H1 (cell line): ENCODE measurements around the gene PPIG. TPM values are rescaled to one million over a fixed set of nuclear protein-coding genes. Genes with fewer than 3 reads are reported as not detected.

Experiments
- CTCF ChIA-PET: fragments of 300-600 bp; sonication (Branson Sonifier 250); formaldehyde crosslinking; loops from one replicate; lab custom pipeline; 2021; ENCODE audit not compliant: partially characterized antibody; lab: Charles Lee
- POLR2A ChIA-PET: fragments of 300-600 bp; sonication (Branson Sonifier 250); formaldehyde crosslinking; loops from one replicate; lab custom pipeline; 2021; ENCODE audit warnings: inconsistent platforms; ENCODE audit not compliant: partially characterized antibody; lab: Charles Lee
- DNase-seq, 2 experiments: peaks; one replicate each; pipeline versions ENCODE4 v3.0.0 to v3.0.0-alpha.2; 2010 to 2022; ENCODE audit warnings: low spot score in 2 of 2, low read depth in 1 of 2, mixed read lengths in 1 of 2
- FAIRE-seq: peaks from 2 replicates; lab custom pipeline; 2011; peaks lifted over from hg19 to GRCh38; lab: Jason Lieb, UNC
- H2AFZ ChIP-seq: 2 replicates; pipeline ENCODE4 v1.8.1; 2012; ENCODE audit warnings: low read length, inconsistent platforms
- H2AK5ac ChIP-seq: 2 replicates; pipeline ENCODE4 v1.6.1; 2013; ENCODE audit warnings: low read depth, low read length
- H2BK120ac ChIP-seq: replicated peaks from 2 replicates; pipeline ENCODE3; 2013; ENCODE audit warnings: low read depth, low read length, inconsistent platforms
- H2BK12ac ChIP-seq: 2 replicates; pipeline ENCODE4 v1.6.1; 2013; ENCODE audit warnings: low read depth, low read length
- H2BK15ac ChIP-seq: 2 replicates; pipeline ENCODE4 v1.6.1; 2013; ENCODE audit warnings: low read length
- H2BK20ac ChIP-seq: 2 replicates; pipeline ENCODE4 v1.6.1; 2013; ENCODE audit warnings: low read length
- H2BK5ac ChIP-seq: 2 replicates; pipeline ENCODE4 v1.6.1; 2013; ENCODE audit warnings: low read depth, low read length
- H3K14ac ChIP-seq: 2 replicates; pipeline ENCODE4 v1.6.1; 2013; ENCODE audit warnings: inconsistent platforms; ENCODE audit not compliant: insufficient read length
- H3K18ac ChIP-seq: 2 replicates; pipeline ENCODE4 v1.6.1; 2013; ENCODE audit warnings: low read length; ENCODE audit errors: extremely low read depth
- H3K23ac ChIP-seq: 2 replicates; pipeline ENCODE4 v1.6.1; 2013; ENCODE audit warnings: inconsistent platforms; ENCODE audit not compliant: insufficient read length
- H3K23me2 ChIP-seq: 2 replicates; pipeline ENCODE4 v1.6.1; 2013; ENCODE audit warnings: low read depth, low read length
- H3K27ac ChIP-seq: 2 replicates; pipeline ENCODE4 v1.6.1; 2011; ENCODE audit warnings: low read depth, low read length, inconsistent platforms
- H3K27me3 ChIP-seq, 4 experiments: replicated peaks in 1 of 4; 1 replicate in 1 of 4; 2 replicates in 3 of 4; pipeline versions ENCODE4 v1.6.1 to v1.8.1; 2011 to 2013; ENCODE audit warnings: low read length in 3 of 4, mild to moderate bottlenecking in 3 of 4, inconsistent platforms in 2 of 4, mixed read lengths in 2 of 4, moderate library complexity in 1 of 4; ENCODE audit not compliant: control insufficient read depth in 3 of 4, insufficient read depth in 3 of 4; ENCODE audit errors: extremely low read depth in 1 of 4
- H3K36me3 ChIP-seq, 4 experiments: 2 replicates each; pipeline versions ENCODE4 v1.6.1 to v1.8.1; 2011 to 2013; ENCODE audit warnings: mild to moderate bottlenecking in 4 of 4, low read length in 3 of 4, moderate library complexity in 2 of 4, control low read depth in 1 of 4, inconsistent platforms in 1 of 4; ENCODE audit not compliant: insufficient read depth in 4 of 4, control insufficient read depth in 2 of 4
- H3K4ac ChIP-seq: replicated peaks from 2 replicates; pipeline ENCODE3; 2013; ENCODE audit warnings: low read length, low read depth, mixed read lengths, inconsistent platforms; ENCODE audit not compliant: insufficient read length
- H3K4me1 ChIP-seq, 4 experiments: replicated peaks in 1 of 4; 1 replicate in 1 of 4; 2 replicates in 3 of 4; pipeline versions ENCODE4 v1.6.1 to v1.8.1; 2011 to 2013; ENCODE audit warnings: low read length in 3 of 4, inconsistent platforms in 2 of 4, mixed read lengths in 1 of 4; ENCODE audit not compliant: insufficient read depth in 4 of 4, control insufficient read depth in 3 of 4
- H3K4me2 ChIP-seq, 2 experiments: 2 replicates each; pipeline versions ENCODE4 v1.6.1 to v1.8.1; 2011 to 2013; ENCODE audit warnings: low read depth in 2 of 2, low read length in 2 of 2, control low read depth in 1 of 2, inconsistent platforms in 1 of 2, mild to moderate bottlenecking in 1 of 2; ENCODE audit not compliant: insufficient read depth in 1 of 2
- H3K4me3 ChIP-seq, 4 experiments: fragments of 200-600, 300-600 bp in 1 of 4; sonication (generic), shearing (Covaris generic), sonication (Bioruptor Twin) in 1 of 4; 2 replicates each; pipeline versions ENCODE4 v1.5.1 to v1.8.1; 2011 to 2016; ENCODE audit warnings: low read length in 4 of 4, low read depth in 3 of 4, control low read depth in 2 of 4, inconsistent platforms in 2 of 4, mild to moderate bottlenecking in 2 of 4, mixed read lengths in 1 of 4, moderate library complexity in 1 of 4; ENCODE audit not compliant: insufficient read depth in 2 of 4; ENCODE audit errors: extremely low read depth in 1 of 4
- H3K56ac ChIP-seq: replicated peaks from 2 replicates; pipeline ENCODE3; 2013; ENCODE audit warnings: low read depth, mild to moderate bottlenecking, mixed read lengths, low read length, inconsistent platforms; ENCODE audit not compliant: insufficient read length
- H3K79me1 ChIP-seq: 2 replicates; pipeline ENCODE4 v1.6.1; 2013; ENCODE audit warnings: low read depth, low read length, control low read depth
- H3K79me2 ChIP-seq, 2 experiments: 2 replicates each; pipeline versions ENCODE4 v1.6.1 to v1.8.1; 2012 to 2013; ENCODE audit warnings: low read length in 2 of 2, mild to moderate bottlenecking in 2 of 2, inconsistent platforms in 1 of 2; ENCODE audit not compliant: insufficient read depth in 2 of 2, control insufficient read depth in 1 of 2
- H3K9ac ChIP-seq, 4 experiments: replicated peaks in 1 of 4; 1 replicate in 1 of 4; 2 replicates in 3 of 4; pipeline versions ENCODE4 v1.6.1 to v1.8.1; 2011 to 2013; ENCODE audit warnings: low read depth in 3 of 4, low read length in 3 of 4, control low read depth in 2 of 4, mild to moderate bottlenecking in 2 of 4, moderate library complexity in 2 of 4, inconsistent platforms in 1 of 4; ENCODE audit errors: extremely low read depth in 1 of 4
- H3K9me3 ChIP-seq, 2 experiments: 2 replicates each; pipeline versions ENCODE4 v1.6.1 to v1.8.1; 2012 to 2013; ENCODE audit warnings: mild to moderate bottlenecking in 2 of 2, moderate library complexity in 2 of 2, control low read depth in 1 of 2, inconsistent platforms in 1 of 2, low read depth in 1 of 2, low read length in 1 of 2, mixed read lengths in 1 of 2; ENCODE audit not compliant: insufficient read depth in 2 of 2
- H4K20me1 ChIP-seq, 2 experiments: replicated peaks in 1 of 2; 2 replicates each; pipeline versions ENCODE3 to v1.8.1; 2011 to 2013; ENCODE audit warnings: inconsistent platforms in 2 of 2, low read length in 2 of 2, mild to moderate bottlenecking in 1 of 2; ENCODE audit not compliant: insufficient read depth in 2 of 2, control insufficient read depth in 1 of 2
- H4K5ac ChIP-seq: 2 replicates; pipeline ENCODE4 v1.6.1; 2013; ENCODE audit warnings: low read length, low read depth, mixed read lengths, inconsistent platforms; ENCODE audit not compliant: insufficient read length
- H4K8ac ChIP-seq: 2 replicates; pipeline ENCODE4 v1.8.0; 2013; ENCODE audit warnings: mild to moderate bottlenecking, moderate library complexity, low read length, inconsistent platforms; ENCODE audit not compliant: insufficient read depth; ENCODE audit errors: extremely low read depth
- H4K91ac ChIP-seq: replicated peaks from 2 replicates; pipeline ENCODE3; 2013; ENCODE audit warnings: low read length, mixed read lengths, inconsistent platforms; ENCODE audit not compliant: insufficient read length
- ASH2L ChIP-seq: fragments of 200-600, 300-600 bp; sonication (generic); IDR thresholded peaks from one replicate; pipeline ENCODE4 v1.7.1; 2017; ENCODE audit warnings: low read length
- ATF3 ChIP-seq: IDR thresholded peaks from 2 replicates; pipeline ENCODE4 v1.6.1; 2011; ENCODE audit warnings: low read depth, mild to moderate bottlenecking, low read length; ENCODE audit not compliant: insufficient read depth
- BACH1 ChIP-seq: IDR thresholded peaks from 2 replicates; pipeline ENCODE4 v1.6.1; 2012; ENCODE audit warnings: low read length, improper control_type of control experiment
- JUN ChIP-seq: IDR thresholded peaks from 2 replicates; pipeline ENCODE4 v1.6.1; 2011; ENCODE audit warnings: low read depth, mild to moderate bottlenecking, improper control_type of control experiment, low read length
- MAX ChIP-seq: IDR thresholded peaks from 2 replicates; pipeline ENCODE4 v1.6.1; 2012; ENCODE audit warnings: inconsistent platforms
- POLR2A ChIP-seq, 2 experiments: IDR thresholded peaks; 1 replicate in 1 of 2; 2 replicates in 1 of 2; pipeline ENCODE4 v1.6.1; 2011; ENCODE audit warnings: low read depth in 2 of 2, low read length in 2 of 2, mild to moderate bottlenecking in 2 of 2; ENCODE audit errors: control extremely low read depth in 1 of 2
- RBBP5 ChIP-seq: IDR thresholded peaks from 2 replicates; pipeline ENCODE4 v1.7.1; 2012; ENCODE audit warnings: low read depth, mild to moderate bottlenecking, inconsistent platforms, low read length, moderate library complexity, borderline replicate concordance
- USF2 ChIP-seq: IDR thresholded peaks from 2 replicates; pipeline ENCODE4 v1.6.1; 2011; ENCODE audit warnings: low read length, improper control_type of control experiment
- WGBS, 2 experiments: shearing (Covaris generic) in 1 of 2; methylation state at CpG; one replicate each; pipeline versions ENCODE4 v1.1.6 to v1.1.7; 2013 to 2015; ENCODE audit warnings: low lambda C conversion rate in 2 of 2, mixed read lengths in 2 of 2, inconsistent platforms in 1 of 2, low coverage in 1 of 2, missing lambda C conversion rate in 1 of 2; ENCODE audit not compliant: insufficient replicate concordance in 2 of 2, insufficient coverage in 1 of 2, insufficient read length in 1 of 2; ENCODE audit errors: extremely low coverage in 1 of 2, missing lambda C conversion rate in 1 of 2; 5-methylcytosine and 5-hydroxymethylcytosine counted together
- polyA plus RNA-seq, 7 experiments: library from polyadenylated mRNA; depleted of rRNA in 3 of 7; stranded (reverse) in 5 of 7; unstranded in 2 of 7; fragments of >200 nt in 5 of 7; fragments of 200-250 nt in 2 of 7; gene quantifications; 1 replicate in 5 of 7; 2 replicates in 1 of 7; 4 replicates in 1 of 7; pipeline versions ENCODE4 v1.2.1 to v1.2.3, GENCODE V29; 2011 to 2013; ENCODE audit warnings: missing spikeins in 2 of 7, mixed read lengths in 2 of 7
- total RNA-seq: library from RNA; stranded (reverse); fragmentation: NEBNext Ultra II Directional; extraction: Animal tissue kit (Norgen Biotek cat#: 25700); gene quantifications from 2 replicates; pipeline ENCODE4 v1.2.1, GENCODE V29; 2021

Gene PPIG
- total and polyA plus RNA-seq, 2 of the 8 experiments (the other 6 are each of a cell fraction or from before 2014, with no cell fraction given): 14.7 to 71.0 TPM

GRCh38 chr2:169583518-169583917 is 633 bp upstream of the PPIG start:
- H2AFZ ChIP-seq: no peak overlapping the region
- FAIRE-seq: no peak
- H3K4me2 ChIP-seq: no peak overlapping the region

More at GRCh38 chr2:169583518-169583917, 633 bp upstream of the PPIG start:
- no peaks in the 10 kb centered on the region for H3K79me1 ChIP-seq
- CTCF ChIA-PET: interaction anchor here (0.6 to 1.0 kb wide), 2 partner anchors 31 to 205 kb away, joined by 3 to 4 read pairs; no protein-coding TSS in a partner anchor
- no peak overlapping the region for H3K4ac ChIP-seq
- no peak overlapping the region for H2BK20ac ChIP-seq
- no peak overlapping the region for H3K14ac ChIP-seq
- no peak overlapping the region for H4K8ac ChIP-seq
- no peak overlapping the region for H3K23ac ChIP-seq
- POLR2A ChIA-PET: interaction anchor here (1.4 to 2.5 kb wide), 3 partner anchors 10 to 21 kb away, joined by 4 to 23 read pairs (median 5); partner anchors contain the start of gene FASTKD1
- H3K4me3 ChIP-seq: no peak overlapping the region
- no peaks in the 10 kb centered on the region; the same call in 1 of the 2 replicates for H3K23me2 ChIP-seq
- H2AK5ac ChIP-seq: no peak overlapping the region
- H2BK12ac ChIP-seq: no peak overlapping the region
- peaks cover 29 to 39% of the 10 kb centered on the region in 2 experiments for H3K79me2 ChIP-seq
- H2BK120ac ChIP-seq: no peak overlapping the region
- H3K9ac ChIP-seq: no peak overlapping the region
- H4K20me1 ChIP-seq: peaks cover 0 to 3% of the 10 kb centered on the region in 2 experiments
- H3K27ac ChIP-seq: no peak overlapping the region
- H2BK5ac ChIP-seq: no peak overlapping the region
- 81% methylated on average over 3 of the region's 5 CpGs; no CpG with 5 or more reads in 1 of the 2 experiments for WGBS, 2 experiments
- no peaks in the 10 kb centered on the region; a peak in 1 of 7 replicates for H3K27me3 ChIP-seq
- H3K9me3 ChIP-seq: 0 out of 4 replicates have a peak, but pooled peaks cover 0 to 3% of the 10 kb centered on the region in 2 experiments
- no peak for DNase-seq
- no peak overlapping the region for H3K18ac ChIP-seq
- no peak overlapping the region for H3K56ac ChIP-seq
- H2BK15ac ChIP-seq: no peak overlapping the region
- H3K4me1 ChIP-seq: no peaks in the 10 kb centered on the region; a peak in 3 of 7 replicates
- no peaks in the 10 kb centered on the region for H3K36me3 ChIP-seq
- H4K91ac ChIP-seq: no peak overlapping the region
- no peak overlapping the region for H4K5ac ChIP-seq
- TF ChIP-seq RBBP5 (no peak), JUN (no peak), MAX (no peak), USF2 (no peak), POLR2A (IDR thresholded peaks at IDR 0.05; ENCODE audit: control extremely low read depth in 1 of 2, low read depth in 2 of 2, low read length in 2 of 2) (no peak), ASH2L (no peak), BACH1 (no peak), ATF3 (no peak)
